GM19043 (cell line): ENCODE results near the gene RPL19.

Experiments used
- ATAC-seq: cut with Tn5 transposase; IDR thresholded peaks from one replicate; pipeline ENCODE4 v1.9.1; 2021; ENCODE audit warnings: low read depth; ENCODE audit not compliant: unreplicated experiment

The RPL19 gene

GRCh38 chr17:39222866-39223834 lies 23.1 kb downstream of the RPL19 start:
- ATAC-seq = no peak

- ATAC-seq = no peak
Measured at GRCh38 chr17:39223907-39224777, 24.1 kb downstream of the RPL19 start.

GRCh38 chr17:39224778-39225307 lies 24.8 kb downstream of the RPL19 start:
- ATAC-seq = no peak

- no peak for ATAC-seq
Measured at GRCh38 chr17:39225308-39225958, 25.4 kb downstream of the RPL19 start, which contains the start of gene STAC2. STAC2 (minus strand) TSS chr17:39225945; CDS start chr17:39225502, 443 bp downstream.

- no peak for ATAC-seq
Measured at GRCh38 chr17:39225959-39226683, 26.0 kb downstream of the RPL19 start.

- no peak for ATAC-seq
Measured at GRCh38 chr17:39227364-39227919, 27.4 kb downstream of the RPL19 start.

- no peak for ATAC-seq
Measured at GRCh38 chr17:39229274-39229913, 29.3 kb downstream of the RPL19 start.

GRCh38 chr17:39230361-39230760 lies 30.3 kb downstream of the RPL19 start:
- no peak for ATAC-seq

- no peak for ATAC-seq
Measured at GRCh38 chr17:39231091-39231561, 31.0 kb downstream of the RPL19 start.

GRCh38 chr17:39231591-39232551 lies 31.8 kb downstream of the RPL19 start:
- no peak for ATAC-seq

GRCh38 chr17:39235555-39236449 lies 35.7 kb downstream of the RPL19 start:
- no peak for ATAC-seq

- ATAC-seq = no peak
Measured at GRCh38 chr17:39236450-39236927, 36.4 kb downstream of the RPL19 start.

- no peak for ATAC-seq
Measured at GRCh38 chr17:39236981-39237441, 36.9 kb downstream of the RPL19 start.

- ATAC-seq = no peak
Measured at GRCh38 chr17:39237586-39237985, 37.5 kb downstream of the RPL19 start.

GRCh38 chr17:39238311-39238972 lies 38.4 kb downstream of the RPL19 start:
- ATAC-seq = no peak
